NB4 (cell line): ENCODE results near the gene OBSCN.

Experiments
- DNase-seq: peaks from one replicate; pipeline ENCODE4 v3.0.0; 2010; ENCODE audit warnings: low read depth
- H3K4me3 ChIP-seq: one replicate; pipeline ENCODE4 v1.5.1; 2011; ENCODE audit warnings: mild to moderate bottlenecking, low read depth, low read length, moderate library complexity
- CTCF ChIP-seq: IDR thresholded peaks from one replicate; pipeline ENCODE4 v1.5.1; 2012; ENCODE audit warnings: low read depth, low read length
- MAX ChIP-seq: IDR thresholded peaks from 2 replicates; pipeline ENCODE4 v1.6.1; 2011; ENCODE audit warnings: low read depth, low read length
- MYC ChIP-seq: IDR thresholded peaks from 2 replicates; pipeline ENCODE4 v1.6.1; 2011; ENCODE audit warnings: low read depth, low read length
- POLR2A ChIP-seq: IDR thresholded peaks from 2 replicates; pipeline ENCODE4 v1.6.1; 2011; ENCODE audit warnings: mild to moderate bottlenecking; ENCODE audit not compliant: insufficient read length; ENCODE audit errors: extremely low read depth

The OBSCN gene

GRCh38 chr1:228358039-228358763 is 150.4 kb downstream of the OBSCN start:
- H3K4me3 ChIP-seq = no peak overlapping the region
- TF ChIP-seq POLR2A = no peak
- DNase-seq = no peak

- TF ChIP-seq MYC (no peak), POLR2A (no peak), MAX (no peak), CTCF (no peak)
- DNase-seq = no peak
- H3K4me3 ChIP-seq = no peak overlapping the region
These were observed 151.1 kb downstream of the OBSCN start for GRCh38 chr1:228358764-228359612.

GRCh38 chr1:228359613-228360532 is 152.0 kb downstream of the OBSCN start:
- H3K4me3 ChIP-seq = no peak overlapping the region
- TF ChIP-seq CTCF (no peak), MAX (no peak), MYC (no peak), POLR2A (no peak)
- no peak for DNase-seq

GRCh38 chr1:228360533-228361313 is 152.9 kb downstream of the OBSCN start:
- no peak overlapping the region for H3K4me3 ChIP-seq
- no peak for DNase-seq
- TF ChIP-seq MAX = no peak
- no peak for TF ChIP-seq POLR2A
- TF ChIP-seq CTCF = no peak
- no peak for TF ChIP-seq MYC

- H3K4me3 ChIP-seq = no peak overlapping the region
- TF ChIP-seq POLR2A (no peak), MYC (no peak), CTCF (no peak), MAX (no peak)
- DNase-seq = no peak
These were observed 153.7 kb downstream of the OBSCN start for GRCh38 chr1:228361314-228362140.
